Parathyroid adenoma (tissue), 2 donors: ENCODE data around the gene TRAPPC11.

ENCODE experiments used
- H2AFZ ChIP-seq: fragments of 300-600 bp; sonication (generic); one replicate; pipeline ENCODE4 v1.7.0; 2017; ENCODE audit warnings: antibody characterized with exemption, mild to moderate bottlenecking
- H3K27ac ChIP-seq: fragments of 300-600 bp; sonication (generic); one replicate; pipeline ENCODE4 v1.7.0; 2017
- H3K27me3 ChIP-seq: fragments of 300-600 bp; sonication (generic); one replicate; pipeline ENCODE4 v1.7.0; 2017; ENCODE audit warnings: low read length; ENCODE audit not compliant: control insufficient read depth, insufficient read depth
- H3K36me3 ChIP-seq: fragments of 300-600 bp; sonication (generic); one replicate; pipeline ENCODE4 v1.7.0; 2017; ENCODE audit warnings: low read length; ENCODE audit not compliant: control insufficient read depth, insufficient read depth
- H3K4me1 ChIP-seq: fragments of 300-600 bp; sonication (generic); one replicate; pipeline ENCODE4 v1.7.0; 2017; ENCODE audit warnings: control low read depth
- H3K4me2 ChIP-seq: fragments of 300-600 bp; sonication (generic); one replicate; pipeline ENCODE4 v1.7.0; 2017; ENCODE audit warnings: low read length
- H3K4me3 ChIP-seq: fragments of 300-600 bp; sonication (generic); one replicate; pipeline ENCODE4 v1.7.0; 2017; ENCODE audit warnings: low read depth, low read length
- H3K79me2 ChIP-seq: fragments of 300-600 bp; sonication (generic); one replicate; pipeline ENCODE4 v1.7.0; 2017; ENCODE audit warnings: control low read depth
- H3K9ac ChIP-seq: fragments of 300-600 bp; sonication (generic); one replicate; pipeline ENCODE4 v1.7.0; 2017; ENCODE audit warnings: mild to moderate bottlenecking
- H3K9me3 ChIP-seq: fragments of 300-600 bp; sonication (generic); one replicate; pipeline ENCODE4 v1.7.0; 2017; ENCODE audit warnings: low read length; ENCODE audit not compliant: control insufficient read depth
- TF ChIP-seq, protein P1 (sequence below): fragments of 300-600 bp; sonication (generic); IDR thresholded peaks from one replicate; pipeline ENCODE4 v1.7.0; 2017; ENCODE audit warnings: antibody characterized with exemption, mild to moderate bottlenecking
- donor health status: primary hyperparathyroidism.

TRAPPC11 gene

DNA sequence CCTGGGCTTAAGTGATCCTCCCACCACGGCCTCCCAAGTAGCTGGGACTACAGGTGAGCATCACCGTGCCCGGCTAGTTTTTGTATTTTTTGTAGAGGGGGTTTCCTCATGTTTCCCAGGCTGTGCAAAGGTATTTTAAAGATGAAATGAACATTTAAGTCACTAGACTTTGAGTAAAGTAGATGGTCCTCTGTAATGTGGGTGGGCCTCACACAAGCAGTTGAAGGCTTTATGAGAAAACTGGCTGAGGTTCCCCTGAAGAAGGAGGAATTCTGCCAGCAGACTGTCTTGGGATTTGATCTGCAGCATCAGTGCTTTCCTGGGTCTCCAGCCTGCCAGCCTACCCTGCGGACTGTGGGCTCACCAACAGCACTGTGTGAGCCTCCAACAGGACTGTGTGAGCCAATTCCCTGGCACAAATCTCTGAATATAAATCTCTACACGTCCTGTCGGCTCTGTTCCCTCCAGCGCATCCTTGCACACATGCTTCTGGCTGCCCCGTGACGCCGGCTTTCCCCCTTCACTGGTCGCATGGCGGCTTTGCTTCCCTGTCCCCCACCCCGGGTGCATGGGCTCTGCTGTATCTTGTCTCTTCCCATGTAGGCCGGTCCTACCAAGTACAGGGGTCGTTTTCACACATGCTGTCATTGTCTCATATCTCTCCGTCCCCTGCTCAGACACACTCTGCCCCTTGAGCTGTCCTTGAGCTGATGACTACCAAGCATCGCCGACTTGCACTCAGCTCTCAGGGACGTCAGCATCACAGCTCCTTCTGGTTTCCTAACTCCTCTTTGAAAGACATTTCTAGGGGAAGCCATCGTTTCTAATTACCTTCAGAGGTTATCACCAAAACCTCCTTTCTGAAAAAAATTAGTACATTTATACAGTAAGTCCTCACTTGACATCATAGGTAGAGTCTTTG is 46.5 kb upstream of the TRAPPC11 start:
- Histone ChIP-seq H3K9ac (no peak overlapping the region), H3K36me3 (no peaks in the 10 kb centered on the region), H3K27me3 (no peaks in the 10 kb centered on the region), H3K4me1 (no peaks in the 10 kb centered on the region), H3K4me3 (no peak overlapping the region), H3K9me3 (no peaks in the 10 kb centered on the region), H3K79me2 (no peaks in the 10 kb centered on the region), H2AFZ (no peak overlapping the region), H3K4me2 (no peak overlapping the region), H3K27ac (no peak overlapping the region)
- TF ChIP-seq, protein P1, sequence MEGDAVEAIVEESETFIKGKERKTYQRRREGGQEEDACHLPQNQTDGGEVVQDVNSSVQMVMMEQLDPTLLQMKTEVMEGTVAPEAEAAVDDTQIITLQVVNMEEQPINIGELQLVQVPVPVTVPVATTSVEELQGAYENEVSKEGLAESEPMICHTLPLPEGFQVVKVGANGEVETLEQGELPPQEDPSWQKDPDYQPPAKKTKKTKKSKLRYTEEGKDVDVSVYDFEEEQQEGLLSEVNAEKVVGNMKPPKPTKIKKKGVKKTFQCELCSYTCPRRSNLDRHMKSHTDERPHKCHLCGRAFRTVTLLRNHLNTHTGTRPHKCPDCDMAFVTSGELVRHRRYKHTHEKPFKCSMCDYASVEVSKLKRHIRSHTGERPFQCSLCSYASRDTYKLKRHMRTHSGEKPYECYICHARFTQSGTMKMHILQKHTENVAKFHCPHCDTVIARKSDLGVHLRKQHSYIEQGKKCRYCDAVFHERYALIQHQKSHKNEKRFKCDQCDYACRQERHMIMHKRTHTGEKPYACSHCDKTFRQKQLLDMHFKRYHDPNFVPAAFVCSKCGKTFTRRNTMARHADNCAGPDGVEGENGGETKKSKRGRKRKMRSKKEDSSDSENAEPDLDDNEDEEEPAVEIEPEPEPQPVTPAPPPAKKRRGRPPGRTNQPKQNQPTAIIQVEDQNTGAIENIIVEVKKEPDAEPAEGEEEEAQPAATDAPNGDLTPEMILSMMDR, result no peak

DNA sequence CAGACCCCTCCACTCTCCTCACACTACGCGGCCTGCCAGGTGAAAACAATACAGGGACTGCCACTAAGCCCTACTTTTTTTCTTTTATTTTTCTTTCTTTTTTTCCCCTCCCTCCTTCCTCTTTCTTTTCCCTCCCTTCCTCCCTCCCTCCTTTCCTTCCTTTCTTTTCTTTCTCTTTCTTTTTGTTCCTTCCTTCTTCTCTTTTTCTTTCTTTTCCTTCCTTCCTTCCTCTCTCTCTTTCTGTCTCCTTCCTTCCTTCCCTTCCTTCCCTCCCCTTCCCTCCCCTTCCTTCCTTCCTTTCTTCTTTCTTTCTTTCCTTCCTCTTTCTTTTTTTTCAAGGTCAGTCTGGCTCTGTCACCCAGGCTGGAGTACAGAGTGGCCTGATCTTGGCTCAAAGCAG is 42.0 kb upstream of the TRAPPC11 start:
- no peaks in the 10 kb centered on the region for H3K27me3 ChIP-seq
- no peak overlapping the region for H3K27ac ChIP-seq
- no peak overlapping the region for H3K9ac ChIP-seq
- no peaks in the 10 kb centered on the region for H3K36me3 ChIP-seq
- no peak overlapping the region for H3K4me2 ChIP-seq
- TF ChIP-seq, protein P1, result no peak
- H3K79me2 ChIP-seq, result no peaks in the 10 kb centered on the region
- no peaks in the 10 kb centered on the region for H3K9me3 ChIP-seq
- H3K4me3 ChIP-seq, result no peak overlapping the region
- no peak overlapping the region for H2AFZ ChIP-seq
- H3K4me1 ChIP-seq, result no peaks in the 10 kb centered on the region

DNA sequence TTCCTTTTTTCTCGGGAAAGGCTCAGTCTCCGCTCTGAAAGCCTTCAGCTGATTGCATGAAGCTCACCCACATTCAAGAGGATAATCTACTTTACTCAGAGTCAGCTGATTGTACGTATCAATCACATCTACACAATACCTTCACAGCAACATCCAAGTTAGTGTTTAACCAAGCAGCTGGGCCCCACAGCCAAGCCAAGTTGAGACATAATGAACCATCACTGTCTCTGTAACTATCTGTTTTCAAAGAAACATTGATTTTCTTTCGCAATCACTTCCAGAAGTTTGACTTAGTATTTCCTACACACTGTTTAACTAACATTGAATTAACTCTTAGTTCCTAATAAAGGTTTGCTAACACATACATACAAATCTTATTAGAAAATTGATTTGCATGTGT is 40.4 kb upstream of the TRAPPC11 start:
- TF ChIP-seq, protein P1, result no peak
- Histone ChIP-seq H3K4me2 (no peak overlapping the region), H3K9ac (no peak overlapping the region), H3K4me1 (no peaks in the 10 kb centered on the region), H3K4me3 (no peak overlapping the region), H3K79me2 (no peaks in the 10 kb centered on the region), H3K27me3 (no peaks in the 10 kb centered on the region), H3K36me3 (no peaks in the 10 kb centered on the region), H3K27ac (no peak overlapping the region), H2AFZ (no peak overlapping the region), H3K9me3 (no peaks in the 10 kb centered on the region)

DNA sequence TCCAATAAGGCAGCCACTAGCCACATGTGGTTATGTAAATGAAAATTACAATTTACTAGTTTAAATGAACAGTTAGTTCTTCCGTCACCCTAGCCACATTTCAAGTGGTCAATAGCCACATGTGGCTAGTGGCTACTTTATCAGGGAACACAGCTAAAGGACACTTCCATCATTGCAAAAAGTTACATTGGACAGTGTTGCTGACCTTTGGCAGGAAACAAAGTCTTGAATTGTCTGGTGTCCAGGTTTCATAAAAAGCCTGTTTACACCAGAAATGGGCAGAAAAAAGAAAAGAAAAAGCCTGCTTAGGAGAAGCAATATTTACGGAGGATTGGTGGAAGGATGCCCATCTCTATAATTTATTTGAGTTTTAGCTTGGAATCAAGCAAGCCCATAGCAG is 38.7 kb upstream of the TRAPPC11 start:
- Histone ChIP-seq H3K9me3 (no peaks in the 10 kb centered on the region), H3K79me2 (no peaks in the 10 kb centered on the region), H2AFZ (no peak overlapping the region), H3K27me3 (no peaks in the 10 kb centered on the region), H3K9ac (no peak overlapping the region), H3K36me3 (no peaks in the 10 kb centered on the region), H3K4me2 (no peak overlapping the region), H3K27ac (no peak overlapping the region), H3K4me3 (no peak overlapping the region), H3K4me1 (no peaks in the 10 kb centered on the region)
- TF ChIP-seq, protein P1, result no peak

DNA sequence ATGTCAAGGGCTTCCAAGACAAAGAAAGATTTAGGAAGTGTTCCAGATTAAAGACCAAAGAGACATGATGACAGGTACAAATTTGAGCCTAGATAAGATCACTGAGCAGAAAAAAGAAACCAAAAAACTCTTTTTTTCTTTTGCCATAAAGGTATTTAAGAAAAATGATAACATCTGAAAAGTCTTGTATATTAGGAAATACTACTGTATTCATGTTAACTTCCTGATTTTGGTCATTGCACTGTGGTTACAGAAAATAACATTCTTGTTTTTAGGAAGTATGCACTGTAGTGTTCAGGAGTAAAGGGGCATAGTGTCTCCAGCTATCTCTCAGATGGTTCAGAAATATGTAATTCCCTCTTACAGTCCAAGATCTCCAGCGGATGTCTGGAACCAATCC is 37.2 kb upstream of the TRAPPC11 start:
- Histone ChIP-seq H3K4me3 (no peak overlapping the region), H3K9ac (no peak overlapping the region), H2AFZ (no peak overlapping the region), H3K4me2 (no peak overlapping the region), H3K79me2 (no peaks in the 10 kb centered on the region), H3K36me3 (no peaks in the 10 kb centered on the region), H3K27me3 (no peaks in the 10 kb centered on the region), H3K9me3 (no peaks in the 10 kb centered on the region), H3K4me1 (no peaks in the 10 kb centered on the region), H3K27ac (no peak overlapping the region)
- TF ChIP-seq, protein P1, result no peak
